HG03060 (cell line): ENCODE measurements around the gene ATPAF1.
"Not testable (repeated sequence)": the region's sequence is repeated elsewhere in the genome, so short reads cannot be mapped to it uniquely, and the experiment has no call there.

ENCODE experiments used
- ATAC-seq: cut with Tn5 transposase; IDR thresholded peaks from one replicate; pipeline ENCODE4 v1.9.1; 2021; ENCODE audit warnings: low read depth, moderate number of reproducible peaks; ENCODE audit not compliant: unreplicated experiment

ATPAF1 gene

DNA sequence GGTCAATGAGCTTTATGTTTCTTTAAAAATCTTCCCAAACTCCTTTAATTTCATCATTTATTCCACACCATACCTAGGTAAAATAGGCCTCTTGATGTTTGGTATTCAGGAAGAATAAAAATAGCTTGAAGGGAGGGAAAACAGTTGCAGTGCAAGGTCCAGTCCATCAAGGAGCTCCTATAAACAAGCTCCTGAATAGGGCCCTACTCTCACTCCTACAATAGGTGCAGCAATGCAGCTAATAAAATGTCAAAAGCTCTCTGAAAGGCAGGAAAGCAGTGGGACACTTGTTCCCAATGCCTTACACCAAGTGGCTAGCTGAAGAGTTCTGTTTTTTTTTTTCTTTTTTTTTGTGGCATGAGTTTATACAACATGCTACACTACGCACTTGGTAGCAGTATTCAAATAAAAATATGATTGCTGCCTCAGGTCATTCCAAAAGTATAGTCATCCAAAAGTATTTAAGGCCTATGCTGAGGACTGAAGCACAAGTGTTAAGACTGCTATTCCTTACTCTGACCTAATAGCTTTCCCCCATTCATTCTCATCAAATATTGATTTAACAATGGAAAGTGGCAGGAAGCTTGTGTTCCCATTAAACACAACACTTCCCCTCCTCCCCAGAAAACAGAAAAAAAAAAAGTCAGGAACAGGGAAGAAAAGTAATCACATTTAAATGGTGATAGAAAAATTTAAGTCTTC, 13.3 kb upstream of the ATPAF1 start:
- ATAC-seq: no peak

GRCh38 chr1:46679789-46680573, 11.8 kb upstream of the ATPAF1 start:
- no peak for ATAC-seq

GRCh38 chr1:46677339-46677738, 9.2 kb upstream of the ATPAF1 start:
- no peak for ATAC-seq

DNA sequence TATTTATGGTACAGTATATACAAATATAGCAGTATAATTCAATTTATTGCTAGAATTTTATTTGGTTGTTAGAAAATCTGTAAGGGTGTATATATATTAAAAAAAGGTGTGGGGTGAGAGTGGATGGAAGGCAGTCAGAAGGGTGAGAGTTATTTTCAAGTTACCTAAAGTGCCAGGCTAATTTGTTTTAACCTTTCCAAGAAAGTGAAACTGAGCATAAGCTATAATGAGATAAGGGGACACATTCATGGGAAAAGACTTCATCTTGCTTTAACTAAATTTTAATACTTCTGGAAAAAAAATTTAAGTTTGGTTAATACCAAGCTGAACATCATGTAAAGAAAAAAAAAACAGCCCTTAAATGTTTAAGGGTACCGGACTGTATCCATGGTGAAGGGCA, 8.4 kb upstream of the ATPAF1 start:
- ATAC-seq: no peak

- ATAC-seq: no peak
Observed at GRCh38 chr1:46675549-46676314, 7.6 kb upstream of the ATPAF1 start.

DNA sequence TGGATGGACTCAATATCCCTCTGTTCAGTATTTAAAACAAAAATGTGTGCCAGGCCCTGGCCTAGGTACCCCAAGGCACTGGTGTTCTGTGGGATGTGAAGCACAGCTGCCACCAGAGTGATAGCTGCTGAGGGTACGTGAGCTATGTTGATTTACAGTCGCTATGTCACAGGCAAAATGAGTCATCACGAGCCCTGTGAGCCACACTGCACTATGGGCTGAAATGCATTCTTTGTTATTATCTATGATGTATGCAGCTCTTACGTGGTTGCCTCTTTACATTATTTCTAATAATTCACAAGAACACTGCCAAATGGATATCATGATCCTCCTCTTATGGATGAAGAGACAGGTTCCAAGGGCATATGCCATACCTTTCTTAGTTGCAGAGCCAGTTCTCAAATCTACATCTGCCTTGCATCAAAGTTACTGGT, 5.6 kb upstream of the ATPAF1 start:
- ATAC-seq: no peak

DNA sequence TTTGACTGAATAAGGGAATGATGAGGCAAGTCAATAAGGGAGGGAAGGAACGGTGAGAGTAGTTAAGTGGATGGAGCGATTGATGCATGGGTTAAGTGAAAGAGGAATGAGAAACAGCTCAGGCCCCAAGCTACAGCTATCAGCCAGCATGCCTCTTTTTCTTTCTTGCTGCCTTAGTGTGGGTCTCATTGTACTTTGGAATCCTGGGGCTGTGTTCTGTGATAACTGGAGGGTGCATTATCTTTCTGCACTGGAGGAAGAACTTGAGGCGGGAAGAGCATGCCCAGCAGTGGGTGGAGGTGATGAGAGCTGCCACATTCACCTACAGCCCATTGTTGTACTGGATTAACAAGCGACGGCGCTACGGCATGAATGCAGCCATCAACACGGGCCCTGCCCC, 4.5 kb upstream of the ATPAF1 start:
- ATAC-seq: no peak

DNA sequence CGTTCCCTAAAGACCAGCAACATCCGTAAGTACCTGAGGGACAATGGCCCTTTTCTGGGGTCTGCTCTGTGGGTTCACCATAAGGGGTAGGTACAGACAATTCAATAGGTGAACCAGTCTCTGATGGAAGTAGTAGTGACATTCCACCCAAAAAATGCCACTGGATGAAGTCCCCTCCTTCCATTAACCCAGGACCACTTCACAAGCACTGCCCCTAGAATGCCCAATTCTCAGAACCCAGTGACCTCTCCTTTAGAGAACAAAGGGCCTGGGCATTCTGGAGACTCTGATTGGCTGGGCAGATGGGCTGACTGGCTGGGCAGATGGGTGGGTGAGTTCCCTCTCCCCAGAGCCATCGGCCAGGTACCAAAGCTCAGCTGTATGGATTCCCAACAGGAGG, 3.4 kb upstream of the ATPAF1 start, which contains the start of gene TEX38:
TSS of gene TEX38 (plus strand) at position 301 of the 400 bp plus-strand sequence. CDS start at position 382, 81 bp downstream.
- ATAC-seq: no peak

DNA sequence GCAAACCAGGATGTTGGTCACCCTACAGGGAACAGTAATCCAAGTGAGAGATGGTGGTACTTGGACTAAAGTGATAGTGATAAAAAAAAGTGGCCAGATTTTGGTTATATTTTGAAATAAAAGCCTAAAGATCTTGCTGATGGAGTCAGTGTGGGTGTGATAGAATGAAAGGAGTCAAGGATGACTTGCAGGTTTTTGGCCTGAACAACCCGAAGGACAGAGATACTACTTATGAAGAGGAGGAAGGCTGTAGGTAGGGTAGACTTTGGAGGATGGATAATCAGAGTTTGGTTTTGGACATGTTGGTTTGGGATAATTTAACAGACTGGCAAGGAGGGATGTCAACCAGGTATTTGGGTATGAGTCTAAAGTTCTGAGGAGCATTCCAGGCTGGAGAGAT, 2.0 kb upstream of the ATPAF1 start:
- ATAC-seq: no peak

GRCh38 chr1:46665983-46666382, 2.2 kb downstream of the ATPAF1 start:
- ATAC-seq: no peak

GRCh38 chr1:46662919-46663318, 5.2 kb downstream of the ATPAF1 start:
- not testable (repeated sequence) for ATAC-seq

DNA sequence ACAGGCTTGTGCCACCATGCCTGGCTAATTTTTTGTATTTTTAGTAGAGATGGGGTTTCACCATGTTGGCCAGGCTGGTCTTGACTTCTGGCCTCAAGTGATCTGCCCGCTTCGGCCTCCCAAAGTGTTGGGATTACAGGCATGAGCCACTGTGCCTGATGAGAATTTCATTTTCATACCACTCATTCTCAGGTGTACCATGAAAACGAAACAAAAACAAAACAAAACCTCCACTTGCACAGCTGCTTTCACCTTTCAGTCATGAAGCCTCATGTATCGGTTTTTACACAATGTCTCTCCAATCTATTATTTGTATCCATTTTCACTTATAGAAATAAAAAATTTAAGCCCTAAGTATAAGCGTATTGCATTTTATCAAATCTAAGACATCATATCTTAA, 8.0 kb downstream of the ATPAF1 start:
- ATAC-seq: peak; percentile 84

DNA sequence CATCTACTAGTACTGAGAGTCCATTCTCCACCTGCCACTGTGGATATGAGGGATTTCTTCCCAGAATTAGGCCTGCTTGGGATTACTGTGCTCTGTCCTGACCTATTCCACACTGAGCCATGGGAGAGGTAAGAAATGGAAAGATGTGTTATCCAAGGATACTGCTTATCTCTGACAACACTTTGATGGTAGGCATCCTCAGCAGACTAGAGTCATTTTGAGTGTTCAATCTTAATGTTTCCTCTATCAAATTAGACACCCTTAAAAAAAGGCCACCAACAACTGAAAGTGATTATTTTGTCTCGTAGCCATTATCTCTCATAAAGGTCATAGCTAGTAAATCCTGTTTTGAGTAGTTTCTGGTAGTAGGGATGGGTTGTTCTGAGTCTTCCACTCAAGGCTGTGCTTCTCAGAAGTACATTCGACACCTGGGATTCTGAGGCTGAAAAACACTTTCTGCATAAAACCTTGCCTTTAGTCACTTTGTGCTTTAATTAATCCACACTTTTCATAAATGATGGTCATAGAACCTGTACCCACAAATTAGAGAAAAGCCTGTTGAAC, 8.8 kb downstream of the ATPAF1 start:
- ATAC-seq: no peak

- no peak for ATAC-seq
Observed at GRCh38 chr1:46657775-46658174, 10.4 kb downstream of the ATPAF1 start.

DNA sequence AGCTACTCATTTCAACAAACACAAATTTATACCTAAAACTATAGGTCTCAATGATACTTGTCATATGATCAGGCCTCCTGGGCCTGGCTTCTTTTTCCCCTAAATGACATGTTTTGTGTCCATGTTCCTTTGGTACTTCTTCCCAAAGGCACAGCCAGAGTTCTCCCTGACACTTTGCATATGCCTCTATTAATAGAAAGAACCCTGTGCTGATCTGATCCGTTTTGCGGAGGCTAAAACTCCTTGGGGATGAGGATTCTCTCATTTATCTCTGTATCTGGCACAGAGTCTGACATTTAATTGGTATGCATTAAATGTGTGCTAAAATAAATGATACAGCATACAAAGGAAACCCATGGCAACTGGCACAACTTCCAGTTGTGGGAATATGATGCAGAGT, 11.5 kb downstream of the ATPAF1 start:
- no peak for ATAC-seq

DNA sequence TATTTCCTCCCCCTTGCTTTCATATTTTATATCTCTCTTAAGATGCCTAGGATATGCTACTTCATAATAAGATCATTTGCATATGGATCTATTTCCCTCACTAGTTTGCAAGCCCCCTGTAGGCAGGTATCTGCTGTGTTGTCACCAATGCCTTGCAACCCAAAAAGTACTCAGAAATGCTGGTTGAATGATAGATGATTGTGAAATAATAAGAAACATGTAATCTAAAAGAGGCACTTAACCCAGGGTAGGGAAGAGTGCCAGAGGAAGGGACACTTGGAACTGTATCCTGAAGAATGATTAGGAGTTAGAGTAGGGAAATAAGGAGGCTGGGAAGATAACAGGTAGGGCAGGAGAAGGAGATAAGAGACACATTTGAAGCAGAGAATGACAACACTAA, 12.3 kb downstream of the ATPAF1 start:
- ATAC-seq: no peak

- ATAC-seq: not testable (repeated sequence)
Observed at GRCh38 chr1:46654698-46655097, 13.5 kb downstream of the ATPAF1 start.

DNA sequence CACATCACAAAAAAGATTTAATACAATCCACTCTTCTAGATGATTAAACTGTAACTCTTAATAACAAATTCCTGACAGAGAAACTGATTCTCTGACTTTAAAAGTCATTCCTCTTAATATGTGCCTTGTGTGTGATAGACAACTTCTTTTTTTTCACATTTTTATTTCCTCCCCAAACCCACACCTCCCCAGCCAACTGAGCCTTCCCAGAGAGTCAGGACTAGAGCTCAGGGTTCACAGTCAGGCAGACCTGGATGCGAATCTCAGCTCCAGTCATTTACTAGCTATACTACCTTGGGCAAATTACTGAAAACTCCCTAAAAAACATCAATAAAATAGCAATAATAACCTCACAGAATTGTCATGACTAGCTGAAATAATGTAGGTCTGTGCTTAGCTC, 14.2 kb downstream of the ATPAF1 start:
- no peak for ATAC-seq

- ATAC-seq: no peak
Observed at GRCh38 chr1:46653405-46653958, 14.7 kb downstream of the ATPAF1 start.

DNA sequence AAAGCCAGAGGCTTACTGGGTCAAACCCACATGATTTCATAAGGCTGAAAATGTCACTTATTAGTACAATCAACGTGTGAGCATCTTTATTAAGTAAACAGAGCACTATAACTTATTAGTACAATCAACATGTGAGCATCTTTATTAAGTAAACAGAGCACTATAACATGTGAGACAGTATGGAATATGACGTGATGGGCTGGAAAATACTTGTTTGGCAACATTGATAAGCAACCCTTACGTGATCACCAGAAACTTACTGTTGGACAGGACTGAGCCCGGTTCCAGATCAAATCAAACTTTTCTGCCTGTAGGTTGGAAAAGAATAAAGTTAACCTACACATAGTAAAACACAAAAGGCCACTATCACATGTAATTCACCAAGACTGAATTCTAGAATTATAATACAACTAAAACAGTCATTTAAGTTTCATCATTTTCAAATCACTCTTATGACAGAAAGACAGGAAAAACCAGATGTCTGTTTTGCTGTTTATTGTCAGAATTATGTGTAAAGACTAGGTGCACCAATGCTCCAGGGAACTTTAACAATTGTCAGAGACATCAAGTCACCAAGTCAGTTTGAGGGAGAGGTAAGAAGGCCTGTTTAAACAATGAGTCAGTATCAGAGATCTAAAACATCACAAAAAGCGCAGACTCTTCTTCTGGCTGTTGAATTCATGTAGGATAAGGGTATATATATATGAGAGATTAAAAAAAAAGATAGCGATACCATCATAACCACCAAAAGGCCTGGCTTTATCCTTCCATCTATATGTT, 15.7 kb downstream of the ATPAF1 start:
- ATAC-seq: no peak
